Cardiac muscle cell (in vitro differentiated cells and primary cell): ENCODE data around the gene CARS1. TPM values are rescaled to one million over a fixed set of nuclear protein-coding genes. Genes with fewer than 3 reads are reported as not detected.

ENCODE experiments used
- DNase-seq, 2 donors: peaks; one replicate each; pipeline versions ENCODE4 v3.0.0 to v3.0.0-alpha.2; 2010 to 2017; ENCODE audit warnings: low read depth in 1 of 2, low spot score in 1 of 2
- H3K27ac ChIP-seq: fragments of 200-600 bp; sonication (generic); 2 replicates; pipeline ENCODE4 v1.5.1; 2016
- H3K27me3 ChIP-seq: fragments of 200-600 bp; sonication (generic); 2 replicates; pipeline ENCODE4 v1.6.0; 2016; ENCODE audit warnings: control low read depth
- H3K36me3 ChIP-seq: fragments of 200-600 bp; sonication (generic); 2 replicates; pipeline ENCODE4 v1.5.1; 2016; ENCODE audit warnings: control low read depth
- H3K4me1 ChIP-seq: fragments of 200-600 bp; sonication (generic); 2 replicates; pipeline ENCODE4 v1.8.1; 2017; ENCODE audit warnings: low read depth, mild to moderate bottlenecking, mixed run types
- H3K4me3 ChIP-seq: fragments of 200-600 bp; sonication (generic); 2 replicates; pipeline ENCODE4 v1.5.1; 2016; ENCODE audit warnings: mild to moderate bottlenecking
- H3K9me3 ChIP-seq: fragments of 200-600 bp; sonication (generic); 2 replicates; pipeline ENCODE4 v1.5.1; 2017; ENCODE audit warnings: low read depth, mild to moderate bottlenecking, control low read depth
- polyA plus RNA-seq: library from polyadenylated mRNA; unstranded; fragments of >200 nt; fragmentation: Nextera tagmentation; extraction: Ambion mirVana; gene quantifications from 2 replicates; pipeline ENCODE4 v1.2.1, GENCODE V29; 2016
- total RNA-seq: library from RNA; depleted of rRNA; stranded (reverse); fragments of >200 nt; gene quantifications from 2 replicates; pipeline ENCODE4 v1.2.3, GENCODE V29; 2016
- TF ChIP-seq, protein P1 (sequence below): IDR thresholded peaks from 2 replicates; pipeline ENCODE4 v1.5.1; 2012; ENCODE audit warnings: low read depth, mild to moderate bottlenecking, low read length

The CARS1 gene
- total and polyA plus RNA-seq, 2 experiments from 2014 or later, result 18.5 to 24.2 TPM

DNA sequence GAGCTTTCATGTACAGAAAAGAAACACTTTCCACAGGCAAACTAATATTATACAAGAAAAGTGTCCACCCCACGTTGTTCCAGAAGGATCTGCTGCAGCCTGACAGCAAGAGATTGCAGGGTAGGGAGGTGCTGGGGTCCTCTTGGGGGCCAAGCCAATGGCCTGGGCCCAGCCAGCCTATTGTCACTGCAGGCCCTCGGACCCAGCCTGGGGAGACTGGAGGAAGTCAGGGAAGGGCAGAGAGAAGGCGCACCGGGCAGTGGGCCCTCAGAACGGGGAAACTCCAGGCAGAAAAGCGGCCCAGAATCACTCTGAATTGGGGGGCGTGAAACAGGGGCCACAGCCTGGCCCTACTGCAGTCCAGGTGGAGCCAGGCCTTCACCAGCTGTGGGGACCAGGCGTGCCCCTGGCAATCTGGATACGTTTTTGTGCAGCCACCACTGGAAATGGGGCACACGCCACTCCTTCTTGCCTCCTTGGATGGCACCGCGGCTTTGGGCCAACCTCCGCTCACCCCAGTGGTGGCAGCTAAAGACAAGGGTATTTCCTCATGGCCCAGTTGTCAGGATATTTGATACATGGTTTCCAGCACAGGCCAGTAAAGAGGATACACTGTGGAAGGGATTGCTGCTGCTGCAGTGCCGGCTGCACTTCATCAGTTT lies 61.2 kb downstream of the CARS1 start:
- Histone ChIP-seq H3K4me1 (no peaks in the 10 kb centered on the region), H3K9me3 (no peaks in the 10 kb centered on the region), H3K27ac (no peak overlapping the region), H3K27me3 (no peaks in the 10 kb centered on the region), H3K36me3 (no peaks in the 10 kb centered on the region), H3K4me3 (no peak overlapping the region)
- TF ChIP-seq, protein P1, sequence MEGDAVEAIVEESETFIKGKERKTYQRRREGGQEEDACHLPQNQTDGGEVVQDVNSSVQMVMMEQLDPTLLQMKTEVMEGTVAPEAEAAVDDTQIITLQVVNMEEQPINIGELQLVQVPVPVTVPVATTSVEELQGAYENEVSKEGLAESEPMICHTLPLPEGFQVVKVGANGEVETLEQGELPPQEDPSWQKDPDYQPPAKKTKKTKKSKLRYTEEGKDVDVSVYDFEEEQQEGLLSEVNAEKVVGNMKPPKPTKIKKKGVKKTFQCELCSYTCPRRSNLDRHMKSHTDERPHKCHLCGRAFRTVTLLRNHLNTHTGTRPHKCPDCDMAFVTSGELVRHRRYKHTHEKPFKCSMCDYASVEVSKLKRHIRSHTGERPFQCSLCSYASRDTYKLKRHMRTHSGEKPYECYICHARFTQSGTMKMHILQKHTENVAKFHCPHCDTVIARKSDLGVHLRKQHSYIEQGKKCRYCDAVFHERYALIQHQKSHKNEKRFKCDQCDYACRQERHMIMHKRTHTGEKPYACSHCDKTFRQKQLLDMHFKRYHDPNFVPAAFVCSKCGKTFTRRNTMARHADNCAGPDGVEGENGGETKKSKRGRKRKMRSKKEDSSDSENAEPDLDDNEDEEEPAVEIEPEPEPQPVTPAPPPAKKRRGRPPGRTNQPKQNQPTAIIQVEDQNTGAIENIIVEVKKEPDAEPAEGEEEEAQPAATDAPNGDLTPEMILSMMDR, result no peak
- no peak for DNase-seq

DNA sequence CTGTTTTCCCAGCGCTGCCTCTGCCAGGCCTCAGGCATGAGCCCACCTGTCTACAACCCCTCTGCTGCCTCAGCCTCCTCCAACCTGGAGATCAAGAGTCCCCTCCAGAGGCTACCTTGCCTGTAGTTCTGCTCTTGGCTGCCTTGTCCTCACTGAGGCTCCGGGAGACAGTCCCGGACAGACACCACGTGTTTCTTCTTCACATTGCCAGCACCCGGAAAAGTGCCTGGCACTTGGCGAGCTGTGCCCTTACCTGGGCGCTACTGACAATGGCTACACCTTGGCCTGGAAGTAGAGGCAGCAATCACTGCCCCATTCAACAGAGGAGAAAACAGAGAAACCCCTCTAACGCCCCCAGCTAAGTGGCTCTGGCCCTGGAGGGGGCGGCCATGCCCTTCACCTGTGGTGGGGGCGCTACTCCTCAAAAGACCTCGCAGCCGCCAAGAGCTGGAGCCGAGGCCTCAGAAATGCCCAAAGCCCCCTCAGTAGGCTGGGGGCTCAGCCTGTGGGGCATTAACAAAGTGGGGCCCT lies 62.1 kb downstream of the CARS1 start:
- no peaks in the 10 kb centered on the region for H3K9me3 ChIP-seq
- TF ChIP-seq, protein P1, result no peak
- no peaks in the 10 kb centered on the region for H3K36me3 ChIP-seq
- H3K27me3 ChIP-seq, result no peaks in the 10 kb centered on the region
- peaks cover 6% of the 10 kb centered on the region for H3K4me1 ChIP-seq
- H3K4me3 ChIP-seq, result no peak overlapping the region
- H3K27ac ChIP-seq, result no peak overlapping the region
- DNase-seq, result no peak

DNA sequence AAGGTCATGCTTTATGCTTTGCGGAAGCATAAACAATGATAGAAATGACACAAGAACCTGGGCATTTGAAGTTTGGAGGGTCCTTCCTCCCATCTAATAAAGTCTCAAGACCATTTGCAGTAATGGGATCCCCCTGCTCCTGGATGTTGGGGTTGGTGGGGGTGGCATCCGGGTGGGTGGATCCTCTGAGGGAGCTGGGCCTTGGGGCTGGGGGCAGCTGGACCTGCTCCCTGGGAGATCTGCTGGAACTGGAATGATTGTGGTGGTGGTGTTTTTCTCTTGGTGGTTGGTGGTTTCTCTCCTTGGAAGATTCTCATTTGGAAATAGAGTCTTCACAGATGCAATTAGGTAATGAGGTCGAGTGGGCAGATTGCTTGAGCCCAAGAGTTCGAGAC lies 62.9 kb downstream of the CARS1 start:
- Histone ChIP-seq H3K9me3 (no peaks in the 10 kb centered on the region), H3K4me1 (peaks cover 14% of the 10 kb centered on the region), H3K27me3 (no peaks in the 10 kb centered on the region), H3K27ac (no peak overlapping the region), H3K36me3 (no peaks in the 10 kb centered on the region), H3K4me3 (no peak overlapping the region)
- TF ChIP-seq, protein P1, result no peak
- no peak for DNase-seq

DNA sequence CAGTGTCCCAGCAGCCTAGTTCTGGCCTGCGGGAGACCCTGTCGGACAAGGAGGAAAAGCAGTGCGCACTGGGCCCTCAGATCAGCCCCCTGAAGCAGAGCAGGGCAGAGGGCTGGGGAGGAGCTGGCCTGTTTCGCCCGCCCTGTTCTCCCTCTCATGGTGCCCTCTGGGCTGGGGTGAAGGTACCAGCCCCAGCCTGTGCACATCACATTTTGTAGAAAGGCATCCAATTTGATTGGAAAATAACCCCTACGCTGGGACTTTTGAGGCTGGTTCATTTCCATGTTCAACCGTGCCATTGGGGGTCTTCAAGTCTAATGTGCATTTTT lies 64.3 kb downstream of the CARS1 start:
- no peak for DNase-seq

DNA sequence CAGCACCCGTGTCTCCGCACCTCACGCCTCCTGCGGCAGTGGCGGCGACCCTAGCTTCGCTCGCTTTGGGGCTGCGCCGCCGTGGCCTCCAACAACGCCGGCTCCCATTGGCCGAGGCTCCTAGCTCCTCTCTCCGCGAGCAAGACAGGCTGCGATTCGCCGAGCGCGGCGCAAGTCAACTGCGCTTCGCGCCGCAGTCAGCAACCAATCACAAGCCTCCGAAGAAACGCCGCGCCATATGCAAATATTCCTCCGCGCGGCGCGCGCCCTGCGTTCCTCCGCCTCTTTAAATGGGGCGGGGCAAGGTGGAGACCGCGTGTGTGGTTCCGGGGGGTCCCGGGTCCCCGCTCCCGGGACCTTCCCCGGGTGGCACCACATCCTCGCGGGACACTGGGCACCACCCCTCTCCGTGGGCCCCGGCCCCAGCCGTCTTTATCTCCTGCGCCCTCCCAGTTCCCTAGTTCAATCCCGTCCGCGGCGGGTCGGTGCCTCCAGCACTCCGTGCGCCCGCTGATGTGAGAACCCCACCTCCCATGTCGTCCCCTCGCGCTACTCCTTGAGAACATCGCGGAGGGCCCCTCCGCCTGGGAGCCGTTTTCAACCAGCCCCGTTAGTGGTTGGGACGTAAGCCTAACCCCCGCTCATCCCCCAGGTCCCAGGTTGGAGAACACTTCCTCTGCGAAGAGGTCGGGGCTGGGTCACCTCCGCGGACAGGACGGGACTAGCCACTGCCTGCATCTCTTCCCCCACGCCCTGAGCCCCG lies 64.8 kb downstream of the CARS1 start, which contains the start of gene NAP1L4:
NAP1L4 (minus strand) TSS at position 96 of the 763 bp plus-strand sequence. CDS start 13,109 bp downstream, outside the sequence.
- Histone ChIP-seq H3K27ac (peak within 1 kb of the TSS; percentile 93), H3K4me1 (peaks cover 22% of the 10 kb centered on the region), H3K36me3 (no peaks in the 10 kb centered on the region), H3K9me3 (no peaks in the 10 kb centered on the region), H3K4me3 (peak within 1 kb of the TSS; percentile 87), H3K27me3 (no peaks in the 10 kb centered on the region)
- peak; percentile 97 to 99 for DNase-seq
- TF ChIP-seq, protein P1, result no peak

More for the DNA sequence above, 64.3 kb downstream of the CARS1 start:
- Histone ChIP-seq H3K9me3 (no peaks in the 10 kb centered on the region), H3K4me3 (peak overlapping the region; percentile 87), H3K36me3 (no peaks in the 10 kb centered on the region), H3K27me3 (no peaks in the 10 kb centered on the region), H3K27ac (peak overlapping the region; percentile 5), H3K4me1 (peaks cover 22% of the 10 kb centered on the region)
- TF ChIP-seq, protein P1, result no peak
